SH-SY5Y (cell line): Measurements from ENCODE around the gene TTLL7.

ENCODE experiments used
- GATA2 ChIP-seq: IDR thresholded peaks from 2 replicates; pipeline ENCODE4 v1.6.1; 2011; ENCODE audit warnings: mild to moderate bottlenecking, low read depth, low read length
- GATA3 ChIP-seq: IDR thresholded peaks from 2 replicates; pipeline ENCODE4 v1.6.1; 2011; ENCODE audit warnings: low read depth, mild to moderate bottlenecking, low read length, moderate library complexity

DNA sequence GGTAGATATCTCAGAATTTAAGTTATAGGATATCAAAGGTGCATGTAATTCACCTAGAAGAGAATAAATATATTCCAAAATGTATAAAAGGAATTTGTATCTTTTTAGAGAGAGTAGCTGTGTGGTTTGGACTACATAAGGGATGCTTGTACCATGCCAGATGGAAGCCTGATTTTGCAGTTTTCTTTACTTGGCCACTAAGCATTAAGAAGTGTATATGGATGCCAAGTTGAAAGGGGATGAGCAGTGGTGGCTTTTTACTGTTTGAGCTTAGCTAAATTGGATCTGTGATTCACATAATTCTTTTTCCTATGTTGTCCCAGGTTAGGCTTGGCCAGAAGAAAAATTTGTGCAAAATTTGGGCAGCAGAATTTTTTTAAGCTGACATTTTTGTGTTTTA, 43.5 kb upstream of the TTLL7 start:
- TF ChIP-seq GATA2 (no peak), GATA3 (no peak)
